ENCODE measurements around the gene RAP1GAP.

Gene RAP1GAP

DNA sequence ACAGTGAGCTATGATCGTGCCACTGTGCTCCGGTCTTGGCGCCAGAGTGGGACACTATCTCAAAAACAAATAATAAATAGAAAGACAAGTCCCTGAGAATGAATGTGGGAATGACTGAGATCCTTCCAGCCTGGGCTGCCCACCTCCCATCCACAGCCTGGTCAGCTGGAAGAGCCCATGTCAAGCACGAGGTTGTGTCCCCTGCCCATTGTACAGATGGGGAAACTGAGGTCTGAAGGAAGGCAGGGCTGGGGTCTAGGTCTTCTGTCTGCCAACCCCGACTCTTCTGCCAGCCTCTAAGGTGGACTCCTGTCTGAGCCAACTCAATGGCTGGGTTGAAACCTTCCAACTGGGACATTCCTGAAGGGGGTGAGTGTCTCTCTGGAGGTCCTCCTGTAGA is 79.5 kb downstream of the RAP1GAP start:
- FAIRE-seq = no peak

DNA sequence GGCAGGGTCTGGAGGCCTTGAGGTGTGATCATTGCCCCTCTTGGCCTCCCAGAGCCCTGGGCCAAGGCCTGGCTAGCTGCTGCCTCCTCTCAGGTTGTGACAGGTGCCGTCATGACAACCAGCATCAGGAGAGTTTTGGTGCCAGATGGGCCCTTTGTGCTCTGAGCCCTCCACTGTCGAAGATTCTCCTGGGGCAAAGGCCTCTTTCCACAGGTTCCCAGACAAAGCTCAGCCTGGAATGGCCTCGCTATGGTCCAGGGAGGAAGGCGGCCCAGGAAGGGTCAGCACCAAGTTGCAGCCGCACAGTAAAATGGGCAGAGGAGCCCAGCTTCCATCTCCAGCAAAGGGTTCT is 81.6 kb downstream of the RAP1GAP start:
- FAIRE-seq = no peak

DNA sequence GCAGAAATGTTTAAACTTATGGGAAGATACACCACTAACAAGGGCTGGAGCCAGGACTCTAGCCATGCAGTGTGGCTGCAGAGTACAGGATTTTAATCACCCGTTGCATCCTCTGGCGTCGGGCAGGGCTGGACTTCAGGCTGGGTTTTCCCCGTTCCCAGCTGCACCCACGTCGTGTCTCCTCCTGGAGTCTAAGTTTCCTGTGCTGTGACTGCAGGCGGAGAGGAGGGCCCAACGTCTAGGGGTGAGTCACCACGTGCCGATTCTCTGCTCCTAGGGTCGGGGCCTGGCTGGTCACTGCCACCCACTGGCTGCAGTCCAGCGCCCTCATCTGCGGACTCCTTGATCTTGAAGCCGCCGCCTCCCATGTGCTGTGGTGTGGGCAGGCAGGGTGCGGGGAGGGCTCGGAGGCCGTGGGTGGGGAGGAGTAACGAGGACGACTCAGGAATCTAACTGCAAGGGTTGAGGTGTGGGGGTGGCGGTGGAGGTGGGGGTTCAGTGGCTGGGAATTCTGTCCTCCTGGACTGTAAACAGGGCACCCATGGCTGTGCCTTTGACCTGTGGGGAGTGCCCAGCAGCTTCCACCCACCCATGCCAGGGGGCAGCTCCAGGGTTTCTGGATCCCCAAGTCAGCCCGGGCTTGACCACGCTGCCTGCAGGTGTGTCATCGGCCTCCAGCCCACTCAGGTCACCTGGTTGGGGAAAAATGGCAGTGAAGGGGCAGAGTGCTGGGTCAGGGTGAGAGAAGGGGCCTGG is 82.1 kb downstream of the RAP1GAP start:
- no peak for FAIRE-seq

DNA sequence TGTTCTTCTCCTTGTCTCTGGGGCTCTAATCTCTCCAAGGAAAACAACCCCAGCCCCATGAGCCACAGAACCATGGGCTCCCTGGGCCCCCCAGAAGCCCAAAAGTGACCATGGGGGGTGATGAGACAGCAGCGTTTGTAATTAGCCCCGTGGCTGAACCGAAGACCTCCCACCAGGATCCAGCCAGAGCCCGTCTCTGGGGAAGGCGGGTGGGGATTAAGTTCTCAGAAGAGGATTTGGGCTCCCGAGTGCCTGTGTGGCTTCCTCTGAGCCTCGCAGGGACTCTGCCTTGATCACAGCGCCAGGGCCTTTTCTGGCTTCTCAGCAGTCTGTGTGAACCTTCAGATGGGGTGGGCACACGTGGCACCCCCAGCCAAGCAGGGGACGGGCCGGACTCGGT is 82.9 kb downstream of the RAP1GAP start:
- no peak for FAIRE-seq

DNA sequence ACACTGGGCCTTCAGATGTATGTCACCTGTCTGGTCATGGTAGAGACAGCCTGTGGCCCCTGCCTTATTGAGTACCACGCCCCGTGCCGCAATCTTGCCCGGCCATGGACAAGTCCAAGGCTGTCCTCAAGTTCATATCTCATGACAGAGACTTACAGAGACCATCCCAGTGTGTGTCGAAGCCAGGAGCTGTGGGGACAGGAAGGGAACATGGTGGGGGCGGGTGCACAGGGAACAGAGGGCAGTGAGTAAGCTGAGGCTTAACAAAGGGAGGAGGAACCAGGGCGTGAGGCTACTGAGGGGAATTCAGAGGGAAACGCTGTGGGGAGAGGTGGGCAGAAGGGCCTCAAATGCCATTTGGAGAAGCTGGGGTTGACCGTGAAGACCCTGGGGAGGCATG is 84.1 kb downstream of the RAP1GAP start:
- FAIRE-seq = no peak

DNA sequence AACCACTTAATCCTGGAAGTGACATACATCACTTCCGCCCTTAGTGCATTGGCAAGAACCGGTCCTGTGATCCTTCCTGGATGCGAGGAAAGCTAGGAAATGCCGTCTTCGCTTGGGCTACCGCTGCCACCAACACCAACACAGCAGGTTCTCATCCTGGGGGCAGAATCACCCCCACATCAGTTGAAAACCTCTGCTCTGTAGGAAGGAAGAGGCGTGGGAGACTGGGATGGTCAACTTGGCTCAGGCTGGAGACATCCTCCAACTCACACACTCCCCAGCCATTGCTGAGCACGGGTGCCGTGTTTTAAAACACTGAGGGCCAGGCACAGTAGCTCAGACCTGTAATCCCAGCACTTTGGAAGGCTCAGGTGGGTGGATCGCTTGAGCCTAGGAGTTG is 85.1 kb downstream of the RAP1GAP start:
- no peak for FAIRE-seq

DNA sequence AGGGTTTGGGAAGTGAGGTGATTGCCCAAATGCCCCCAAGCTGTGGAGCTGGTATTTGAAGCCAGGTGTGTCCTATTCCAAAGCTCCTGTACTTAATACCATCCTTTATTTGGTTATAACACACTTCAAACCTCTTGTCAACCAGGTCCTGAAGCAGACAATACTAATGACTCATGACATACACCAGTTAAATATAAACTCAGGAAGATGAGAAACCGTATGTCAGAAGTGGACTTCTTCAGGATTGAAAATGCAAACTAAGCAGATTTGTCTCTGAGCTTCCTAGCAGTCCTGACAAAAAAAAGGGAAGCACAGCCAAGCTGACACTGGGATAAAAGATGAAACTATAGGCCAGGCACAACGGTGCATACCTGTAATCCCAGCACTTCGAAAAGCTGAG is 89.4 kb downstream of the RAP1GAP start:
- no peak for FAIRE-seq

DNA sequence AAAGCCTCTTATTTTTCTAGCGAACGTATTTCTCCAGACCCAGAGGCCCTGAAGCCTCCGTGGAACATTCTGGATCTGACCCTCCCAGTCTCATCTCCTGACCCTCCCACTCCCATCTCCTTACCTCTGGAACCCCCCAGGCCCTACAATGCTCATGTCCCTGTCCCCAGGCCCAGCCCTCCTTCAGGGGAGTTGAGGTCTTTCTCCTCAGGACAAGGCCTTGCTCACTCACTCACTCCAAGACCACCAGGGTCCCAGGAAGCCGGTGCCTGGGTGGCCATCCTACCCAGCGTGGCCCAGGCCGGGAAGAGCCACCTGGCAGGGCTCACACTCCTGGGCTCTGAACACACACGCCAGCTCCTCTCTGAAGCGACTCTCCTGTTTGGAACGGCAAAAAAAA is 91.2 kb downstream of the RAP1GAP start:
- FAIRE-seq = no peak

DNA sequence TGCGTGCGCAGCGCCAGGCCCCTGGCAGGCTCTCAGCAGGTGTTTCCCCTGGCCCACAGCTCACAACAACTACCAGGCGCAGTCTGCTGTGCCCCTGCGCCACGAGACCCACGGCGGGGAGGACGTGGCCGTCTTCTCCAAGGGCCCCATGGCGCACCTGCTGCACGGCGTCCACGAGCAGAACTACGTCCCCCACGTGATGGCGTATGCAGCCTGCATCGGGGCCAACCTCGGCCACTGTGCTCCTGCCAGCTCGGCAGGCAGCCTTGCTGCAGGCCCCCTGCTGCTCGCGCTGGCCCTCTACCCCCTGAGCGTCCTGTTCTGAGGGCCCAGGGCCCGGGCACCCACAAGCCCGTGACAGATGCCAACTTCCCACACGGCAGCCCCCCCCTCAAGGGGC is 91.8 kb downstream of the RAP1GAP start:
- no peak for FAIRE-seq

DNA sequence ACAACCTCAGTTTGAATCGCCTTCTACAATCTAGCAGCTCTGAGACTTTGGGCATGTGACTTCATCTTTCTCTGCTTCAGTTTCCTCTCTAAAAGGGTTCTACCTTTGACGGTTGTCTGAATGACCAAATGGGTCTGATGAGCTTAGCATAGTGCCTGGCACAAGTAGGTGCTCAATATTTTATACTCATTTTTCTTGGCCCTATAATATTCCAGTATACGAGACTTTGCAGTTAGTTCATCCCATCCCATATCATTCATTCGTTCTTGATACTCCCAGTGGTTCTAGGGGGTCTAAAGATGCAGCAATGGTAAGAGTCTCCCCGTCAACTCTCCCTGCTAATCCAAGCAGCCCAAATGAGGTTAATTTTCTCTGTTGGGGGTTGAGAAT is 92.4 kb downstream of the RAP1GAP start:
- no peak for FAIRE-seq

DNA sequence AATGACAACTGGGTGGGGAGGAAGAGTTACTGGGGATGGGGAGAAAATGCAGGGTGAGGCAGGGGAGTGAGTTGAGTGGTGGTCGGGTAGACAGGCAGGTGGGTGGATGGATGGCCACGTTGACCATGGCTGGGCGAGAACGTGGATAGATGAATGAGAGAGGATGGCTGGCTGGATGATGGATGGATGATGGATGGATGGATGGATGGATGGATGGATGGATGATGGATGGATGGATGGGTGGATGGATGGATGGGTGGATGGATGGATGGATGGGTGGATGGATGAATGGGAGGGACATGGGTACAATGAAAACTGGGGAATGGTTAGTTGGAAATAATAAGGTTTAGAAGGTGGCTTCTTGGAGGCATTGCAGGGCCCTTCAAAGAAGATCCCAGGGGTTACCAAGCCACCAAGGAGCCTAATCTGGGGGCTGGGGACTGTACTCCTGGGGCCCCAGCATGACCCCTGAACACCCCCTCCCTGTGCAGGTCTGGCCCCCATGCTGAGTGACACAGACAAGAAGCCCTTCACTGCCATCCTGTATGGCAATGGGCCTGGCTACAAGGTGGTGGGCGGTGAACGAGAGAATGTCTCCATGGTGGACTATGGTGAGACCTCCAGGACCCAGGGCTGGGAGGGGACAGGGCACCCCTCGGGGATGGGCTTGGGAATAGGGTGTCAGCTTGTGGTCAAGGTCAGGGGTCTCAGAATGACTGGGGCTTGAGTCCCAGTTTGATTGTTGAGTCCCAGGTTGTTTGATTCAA is 92.9 kb downstream of the RAP1GAP start:
- FAIRE-seq = no peak

DNA sequence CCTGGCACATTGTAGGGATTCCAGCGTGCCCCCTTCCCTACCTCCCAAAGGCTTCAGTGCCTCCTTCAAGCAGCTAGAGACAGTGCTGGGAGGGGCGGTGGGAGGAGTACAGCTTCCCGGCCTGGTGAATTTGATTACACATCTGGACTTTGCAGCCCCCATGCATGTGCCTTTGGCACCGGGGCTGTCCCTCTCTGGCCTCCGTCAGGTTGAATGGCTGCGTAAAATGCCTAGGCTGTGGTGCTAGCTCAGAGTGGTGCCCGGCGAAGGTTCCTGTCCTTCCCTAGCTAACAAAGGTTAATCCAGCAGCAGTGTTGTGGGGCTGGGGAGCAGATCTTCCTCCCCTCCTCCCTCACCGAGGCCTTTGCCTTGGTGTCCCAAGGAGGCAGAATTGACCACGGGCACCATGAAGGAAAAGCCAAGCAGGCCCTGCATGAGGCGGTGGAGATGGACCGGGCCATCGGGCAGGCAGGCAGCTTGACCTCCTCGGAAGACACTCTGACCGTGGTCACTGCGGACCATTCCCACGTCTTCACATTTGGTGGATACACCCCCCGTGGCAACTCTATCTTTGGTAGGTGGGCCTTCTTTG is 93.7 kb downstream of the RAP1GAP start:
- FAIRE-seq = no peak

DNA sequence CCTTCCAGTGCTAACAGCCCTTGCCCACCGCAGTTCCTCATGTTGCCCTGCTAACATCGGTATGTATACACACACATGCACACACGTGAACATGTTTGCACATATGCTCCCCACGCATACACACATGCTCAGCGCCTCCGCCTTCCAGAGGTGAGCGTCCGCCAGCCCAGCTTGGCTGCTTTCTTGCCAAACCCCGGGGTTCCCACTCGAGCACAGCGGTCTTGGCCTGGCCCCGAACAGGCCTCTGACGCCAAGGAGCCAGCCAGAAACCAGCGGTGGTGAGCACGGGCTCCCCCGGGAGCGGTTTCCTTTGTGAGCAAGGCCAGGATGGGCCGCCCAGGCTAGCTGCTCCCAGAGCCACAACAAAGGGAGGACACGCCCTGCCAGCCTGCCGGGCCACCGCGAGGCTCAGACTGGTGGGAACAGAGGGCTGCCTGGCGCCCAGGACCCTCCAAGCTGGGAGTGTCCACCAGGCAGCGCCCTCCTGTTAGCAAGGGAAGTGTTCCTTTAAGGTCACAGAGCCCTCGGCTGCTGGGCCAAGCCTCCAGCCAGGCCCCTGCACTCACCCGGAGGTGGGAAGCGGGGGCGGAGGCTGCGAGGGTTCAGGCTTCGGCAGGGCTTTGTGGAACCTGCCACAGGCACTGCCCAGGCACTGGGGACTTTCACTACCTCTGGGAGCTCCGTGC is 94.5 kb downstream of the RAP1GAP start:
- no peak for FAIRE-seq

DNA sequence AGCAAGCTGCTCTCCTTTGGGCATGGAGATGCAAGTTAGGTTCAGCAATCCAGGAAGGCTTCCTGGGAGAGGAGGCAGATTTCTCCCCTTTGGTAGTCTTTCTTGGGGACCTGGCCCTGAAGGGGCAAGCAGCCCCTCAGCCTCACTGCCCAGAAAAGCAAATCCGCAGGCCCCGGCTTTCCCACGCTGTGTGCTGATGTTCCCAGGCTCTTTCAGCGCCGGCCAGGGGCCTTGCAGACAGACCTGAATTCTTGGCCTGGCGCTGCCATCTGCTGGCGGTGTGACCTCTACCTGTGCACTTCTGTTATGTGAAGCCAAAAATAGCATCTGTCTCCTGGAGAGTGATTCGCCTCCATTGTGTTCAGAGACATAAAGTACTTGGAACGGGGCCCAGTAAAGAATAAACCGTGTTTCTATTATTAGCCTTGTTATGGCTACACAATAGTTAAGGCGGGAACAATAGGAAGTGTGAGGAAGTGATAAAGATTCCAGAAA is 95.1 kb downstream of the RAP1GAP start:
- no peak for FAIRE-seq

DNA sequence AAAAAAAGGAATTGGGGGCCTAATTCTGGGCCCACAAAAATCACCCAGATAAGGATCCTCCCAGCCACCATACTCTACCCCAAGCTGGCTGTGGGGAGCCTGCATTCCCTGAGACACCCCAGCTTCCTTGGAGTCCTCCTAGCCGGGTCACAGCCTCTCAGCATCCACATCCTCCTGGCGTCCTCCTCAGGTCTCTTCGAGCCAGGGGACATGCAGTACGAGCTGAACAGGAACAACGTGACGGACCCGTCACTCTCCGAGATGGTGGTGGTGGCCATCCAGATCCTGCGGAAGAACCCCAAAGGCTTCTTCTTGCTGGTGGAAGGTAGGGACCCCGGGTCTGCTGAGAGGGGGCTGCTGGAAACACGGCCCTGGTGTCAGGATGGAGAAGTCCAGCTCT is 95.7 kb downstream of the RAP1GAP start:
- no peak for FAIRE-seq

DNA sequence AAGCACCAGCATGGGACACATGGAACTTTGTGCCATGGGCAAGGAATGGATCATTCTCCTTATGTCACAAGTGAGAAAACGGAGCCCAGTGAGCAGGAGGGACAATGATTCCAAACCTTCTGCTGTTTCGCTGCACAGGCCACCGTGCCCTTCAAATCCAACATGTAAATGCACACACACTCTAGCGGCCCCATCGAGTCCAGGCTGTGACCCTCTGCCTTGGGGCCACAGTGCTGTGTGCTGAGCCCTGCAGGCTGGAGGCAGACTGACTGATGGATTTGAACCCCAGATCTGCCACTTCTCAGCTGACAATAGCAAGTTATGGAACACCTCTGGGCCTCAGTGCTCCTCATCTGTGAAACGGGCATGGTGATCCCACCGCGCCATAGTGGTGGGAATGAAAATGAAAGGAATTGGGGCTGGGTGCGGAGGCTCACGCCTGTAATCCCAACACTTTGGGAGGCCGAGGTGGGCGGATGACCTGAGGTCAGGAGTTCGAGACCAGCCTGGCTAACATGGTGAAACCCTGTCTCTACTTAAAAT is 96.4 kb downstream of the RAP1GAP start:
- no peak for FAIRE-seq

DNA sequence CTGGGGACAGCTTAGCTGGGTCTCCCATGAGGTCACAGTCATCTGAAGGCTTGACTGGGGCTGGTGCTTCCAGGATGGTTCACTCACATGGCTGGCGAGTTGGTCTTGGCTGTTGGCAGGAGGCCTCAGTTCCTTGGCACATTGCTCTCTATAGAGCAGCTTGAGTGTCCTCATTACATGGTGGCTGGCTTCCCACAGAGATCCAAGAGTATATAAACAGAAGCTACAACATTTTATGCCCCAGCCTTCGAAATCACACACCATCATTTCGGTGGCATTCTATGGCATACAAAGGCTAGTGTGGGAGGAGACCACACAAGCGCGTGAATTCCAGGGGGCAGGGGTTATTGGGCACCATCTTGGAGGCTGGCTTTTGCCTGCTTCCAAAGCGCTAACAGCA is 96.9 kb downstream of the RAP1GAP start:
- FAIRE-seq = no peak

DNA sequence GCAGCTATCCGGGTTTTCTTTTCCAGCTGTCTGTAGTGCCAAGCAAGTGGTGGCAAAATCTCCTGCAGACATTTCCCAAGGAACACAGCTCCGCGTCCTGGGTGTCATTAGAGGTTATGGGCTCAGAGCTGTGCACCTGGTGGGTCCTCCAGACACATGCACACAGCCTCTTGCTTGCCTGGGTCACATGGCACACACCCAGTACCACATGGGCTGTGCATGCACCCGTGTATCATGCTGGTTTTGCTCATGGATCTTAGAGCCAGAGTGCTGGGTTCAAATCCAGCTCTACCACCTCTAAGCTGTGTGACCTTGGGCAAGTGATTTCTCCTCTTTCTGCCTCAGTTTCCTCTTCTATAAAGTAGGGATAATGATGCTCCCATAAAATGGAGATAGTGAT is 98.3 kb downstream of the RAP1GAP start:
- FAIRE-seq = no peak

DNA sequence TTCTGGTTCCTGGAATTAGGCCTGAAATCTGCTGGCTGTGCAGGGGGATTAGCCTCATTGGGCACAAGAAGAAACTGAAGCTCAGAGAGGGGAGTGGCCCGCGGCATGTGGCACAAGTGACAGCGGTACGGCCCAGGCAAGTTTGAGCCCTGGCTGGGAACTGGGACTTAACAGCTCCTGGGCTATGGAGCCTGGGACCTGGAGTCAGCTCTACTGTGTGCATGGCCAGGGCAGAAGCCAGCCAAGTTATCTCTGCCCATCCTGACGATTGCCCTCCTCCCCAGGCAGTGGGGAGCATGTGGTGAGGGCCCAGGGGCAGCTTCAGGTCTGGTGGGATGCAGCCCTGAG is 98.7 kb downstream of the RAP1GAP start:
- FAIRE-seq = no peak

DNA sequence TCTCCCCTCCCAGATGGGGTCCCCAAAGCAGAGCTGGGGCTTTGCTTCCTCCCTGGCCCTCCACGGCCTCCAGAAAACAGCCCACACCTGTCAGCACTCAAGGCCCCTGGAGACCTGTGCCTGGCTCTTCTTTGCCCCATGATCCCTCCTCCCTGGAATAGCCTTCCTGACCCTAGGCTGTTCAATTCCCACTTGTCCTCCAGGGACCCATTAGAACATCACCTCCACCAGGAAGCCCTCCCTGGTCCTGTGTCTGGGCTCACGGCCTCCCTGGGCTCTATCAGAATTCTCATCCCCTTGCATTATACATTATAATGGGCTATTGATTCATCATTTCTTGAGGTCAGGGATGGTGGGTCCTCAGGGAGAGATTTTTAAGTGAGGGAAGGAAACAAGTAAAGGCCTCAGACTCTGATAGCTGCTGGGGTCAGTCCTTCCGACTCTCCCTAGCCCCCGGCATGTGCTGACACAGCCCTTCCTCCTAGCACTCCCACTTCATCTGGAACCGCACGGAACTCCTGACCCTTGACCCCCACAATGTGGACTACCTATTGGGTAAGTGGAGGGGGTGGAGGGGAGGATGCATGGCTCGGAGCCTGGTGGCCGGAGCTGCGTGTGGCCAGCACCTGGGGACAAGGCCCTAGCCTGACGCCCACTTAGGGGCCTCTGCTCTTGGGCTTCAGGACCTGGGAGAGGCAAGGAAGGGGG is 99.2 kb downstream of the RAP1GAP start:
- no peak for FAIRE-seq

DNA sequence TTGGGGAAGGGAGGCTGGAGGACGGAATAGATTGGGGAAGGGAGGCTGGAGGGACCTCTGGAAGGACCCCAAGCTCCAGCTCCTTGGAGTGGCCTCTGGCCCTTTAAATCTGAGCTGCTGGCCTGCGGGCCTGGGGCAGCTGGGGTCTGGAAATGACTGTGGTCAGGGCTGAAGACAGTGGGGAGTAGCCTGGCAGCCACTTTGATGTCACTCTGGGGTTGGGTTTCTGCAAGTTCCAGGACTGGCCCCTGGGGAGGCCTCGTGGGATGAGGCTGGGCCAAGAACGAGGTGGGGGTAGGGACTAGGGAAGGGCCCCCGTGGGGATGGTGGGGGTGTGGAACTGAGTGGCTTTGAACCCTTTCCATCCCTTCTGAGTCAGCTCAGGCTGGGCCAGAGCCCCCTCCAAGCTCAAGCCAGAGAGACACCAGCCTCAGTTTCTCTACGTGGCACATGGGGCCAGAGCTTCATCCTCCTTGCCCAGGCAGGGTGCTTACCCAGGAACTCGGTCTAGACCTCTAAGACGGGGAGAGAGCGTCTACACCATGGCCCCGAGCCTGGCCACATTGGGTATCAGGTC is 100.3 kb downstream of the RAP1GAP start:
- FAIRE-seq = no peak

DNA sequence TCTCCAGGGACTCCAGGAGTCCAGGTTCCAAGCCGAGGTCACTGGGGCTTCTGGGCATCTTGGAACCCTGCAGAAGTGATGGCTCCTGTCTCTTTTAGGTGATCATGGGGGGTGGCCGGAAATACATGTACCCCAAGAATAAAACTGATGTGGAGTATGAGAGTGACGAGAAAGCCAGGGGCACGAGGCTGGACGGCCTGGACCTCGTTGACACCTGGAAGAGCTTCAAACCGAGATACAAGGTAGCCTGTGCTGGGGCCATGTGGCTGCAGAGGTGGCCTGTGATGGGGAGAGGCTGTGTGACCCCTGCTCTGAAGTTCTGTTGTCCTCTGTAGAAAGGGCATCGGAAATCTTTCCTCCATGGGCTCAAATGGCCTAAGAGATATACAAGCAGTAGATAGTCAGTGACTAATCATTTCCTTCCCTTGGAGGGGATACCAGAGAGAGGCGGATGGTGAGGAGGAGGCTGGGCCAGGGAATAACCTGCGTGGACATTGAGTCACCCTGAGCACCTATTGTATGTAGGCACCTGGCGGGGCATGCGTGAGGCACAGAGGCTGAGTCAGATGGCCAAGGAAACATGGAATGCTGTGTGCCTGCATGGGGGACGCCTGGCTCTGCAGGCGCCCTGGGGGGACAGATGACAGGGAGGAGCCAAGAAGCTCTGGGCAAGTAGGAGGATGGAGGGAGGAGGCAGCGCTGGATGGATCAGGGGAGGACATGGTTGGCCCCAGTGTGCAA is 101.0 kb downstream of the RAP1GAP start:
- no peak for FAIRE-seq

Measured in TTC549 (cell line).